IMR-90 (cell line): ENCODE measurements around the gene CHST6. TPM values are rescaled to one million over a fixed set of nuclear protein-coding genes. Genes with fewer than 3 reads are reported as not detected.
A peak's percentile ranks its signal among the peaks of the same experiment; 100 is the strongest.
"Not testable (repeated sequence)": the region's sequence is repeated elsewhere in the genome, so short reads cannot be mapped to it uniquely, and the experiment has no call there.

Source experiments
- ATAC-seq: fragments of 200-7000 bp; cut with Tn5 transposase; 2 replicates; pipeline ENCODE4 v1.9.1; 2020; ENCODE audit warnings: low read depth, mild to moderate bottlenecking, moderate library complexity
- BruUV-seq: library from RNA; stranded (reverse); fragments of 400-500 nt; replicated peaks from 2 replicates; lab custom pipeline; 2021; lab: Mats Ljungman, UMichigan
- CTCF ChIA-PET: fragments of 300-600 bp; formaldehyde crosslinking; extraction: SDS; loops from one replicate; lab custom pipeline; 2021; ENCODE audit warnings: antibody characterized with exemption; lab: Yijun Ruan, JAX
- POLR2A ChIA-PET: fragments of 300-600 bp; sonication (Branson Sonifier 250); formaldehyde crosslinking; loops from one replicate; lab custom pipeline; 2022; ENCODE audit warnings: antibody characterized with exemption; ENCODE audit not compliant: unreplicated experiment; lab: Charles Lee
- DNase-seq: peaks from one replicate; pipeline ENCODE4 v3.0.0; 2013
- H2AFZ ChIP-seq: replicated peaks from 2 replicates; pipeline ENCODE3; 2013; ENCODE audit warnings: low read length, mild to moderate bottlenecking; ENCODE audit not compliant: poor library complexity
- H2AK5ac ChIP-seq: 2 replicates; pipeline ENCODE4 v1.6.1; 2013; ENCODE audit warnings: low read depth, low read length, inconsistent platforms
- H2AK9ac ChIP-seq: replicated peaks from 2 replicates; pipeline ENCODE3; 2013; ENCODE audit warnings: mild to moderate bottlenecking, low read depth, low read length, moderate library complexity; ENCODE audit not compliant: poor library complexity
- H2BK120ac ChIP-seq: 2 replicates; pipeline ENCODE4 v1.6.1; 2013; ENCODE audit warnings: low read depth, low read length, inconsistent platforms
- H2BK15ac ChIP-seq: 3 replicates; pipeline ENCODE4 v1.6.1; 2013; ENCODE audit warnings: low read depth, low read length, inconsistent platforms
- H2BK20ac ChIP-seq: 2 replicates; pipeline ENCODE4 v1.6.1; 2013; ENCODE audit warnings: low read depth, mild to moderate bottlenecking, inconsistent platforms, low read length, moderate library complexity
- H2BK5ac ChIP-seq: 2 replicates; pipeline ENCODE4 v1.6.1; 2013; ENCODE audit warnings: mild to moderate bottlenecking, low read depth, low read length, inconsistent platforms; ENCODE audit not compliant: poor library complexity, severe bottlenecking
- H3K14ac ChIP-seq: replicated peaks from 2 replicates; pipeline ENCODE4 v1.6.1; 2013; ENCODE audit warnings: low read depth, low read length, inconsistent platforms
- H3K18ac ChIP-seq: 2 replicates; pipeline ENCODE4 v1.6.1; 2013; ENCODE audit warnings: low read depth, low read length, control low read depth
- H3K23ac ChIP-seq: 2 replicates; pipeline ENCODE4 v1.6.1; 2013; ENCODE audit warnings: low read depth, low read length, inconsistent platforms
- H3K27ac ChIP-seq: 2 replicates; pipeline ENCODE4 v1.5.1; 2013; ENCODE audit warnings: mild to moderate bottlenecking, control low read depth, low read length; ENCODE audit not compliant: insufficient read depth
- H3K27me3 ChIP-seq: 2 replicates; pipeline ENCODE4 v1.6.1; 2013; ENCODE audit warnings: low read length; ENCODE audit not compliant: control insufficient read depth, insufficient read depth
- H3K36me3 ChIP-seq: 2 replicates; pipeline ENCODE4 v1.6.1; 2013; ENCODE audit warnings: low read length, mixed read lengths; ENCODE audit not compliant: control insufficient read depth, insufficient read depth
- H3K4ac ChIP-seq: 2 replicates; pipeline ENCODE4 v1.6.1; 2013; ENCODE audit warnings: low read depth, low read length, inconsistent platforms
- H3K4me1 ChIP-seq: 2 replicates; pipeline ENCODE4 v1.6.1; 2013; ENCODE audit warnings: low read length, mixed read lengths; ENCODE audit not compliant: control insufficient read depth, insufficient read depth
- H3K4me2 ChIP-seq: 2 replicates; pipeline ENCODE4 v1.6.1; 2013; ENCODE audit warnings: low read depth, mild to moderate bottlenecking, control low read depth, low read length, moderate library complexity
- H3K4me3 ChIP-seq: 2 replicates; pipeline ENCODE4 v1.5.1; 2013; ENCODE audit warnings: low read depth, mild to moderate bottlenecking, control low read depth, low read length, moderate library complexity; ENCODE audit not compliant: insufficient read depth
- H3K56ac ChIP-seq: 2 replicates; pipeline ENCODE4 v1.6.1; 2013; ENCODE audit warnings: low read length, inconsistent platforms; ENCODE audit not compliant: insufficient read depth; ENCODE audit errors: extremely low read depth
- H3K79me1 ChIP-seq, 2 experiments: 2 replicates each; pipeline ENCODE4 v1.6.1; 2013; ENCODE audit warnings: low read length in 2 of 2, inconsistent platforms in 1 of 2, low read depth in 1 of 2
- H3K9ac ChIP-seq: 2 replicates; pipeline ENCODE4 v1.6.1; 2013; ENCODE audit warnings: low read depth, low read length, control low read depth
- H3K9me1 ChIP-seq: 2 replicates; pipeline ENCODE4 v1.6.1; 2013; ENCODE audit warnings: low read length, inconsistent platforms; ENCODE audit not compliant: insufficient read depth
- H3K9me3 ChIP-seq: 2 replicates; pipeline ENCODE4 v1.6.1; 2013; ENCODE audit warnings: low read length; ENCODE audit not compliant: control insufficient read depth, insufficient read depth
- H4K20me1 ChIP-seq: 2 replicates; pipeline ENCODE4 v1.6.1; 2013; ENCODE audit warnings: low read length, inconsistent platforms; ENCODE audit not compliant: insufficient read depth
- H4K5ac ChIP-seq: 2 replicates; pipeline ENCODE4 v1.6.1; 2013; ENCODE audit warnings: mild to moderate bottlenecking, low read depth, low read length, control low read depth
- H4K8ac ChIP-seq, 2 experiments: 2 replicates each; pipeline ENCODE4 v1.6.1; 2013; ENCODE audit warnings: low read depth in 2 of 2, low read length in 2 of 2, control low read depth in 1 of 2, inconsistent platforms in 1 of 2
- H4K91ac ChIP-seq: 2 replicates; pipeline ENCODE4 v1.6.1; 2013; ENCODE audit warnings: low read depth, low read length, inconsistent platforms; ENCODE audit not compliant: insufficient read depth
- CHD1 ChIP-seq: IDR thresholded peaks from 2 replicates; pipeline ENCODE4 v1.6.1; 2012; ENCODE audit warnings: low read depth, low read length, improper control_type of control experiment
- FOS ChIP-seq: fragments of 150-350 bp; IDR thresholded peaks from 2 replicates; pipeline ENCODE4 v1.6.1; 2016; ENCODE audit warnings: low read depth, low read length
- MAFK ChIP-seq: IDR thresholded peaks from 2 replicates; pipeline ENCODE4 v1.6.1; 2012; ENCODE audit warnings: low read depth, low read length, improper control_type of control experiment
- RAD21 ChIP-seq: IDR thresholded peaks from 2 replicates; pipeline ENCODE4 v1.6.1; 2012; ENCODE audit warnings: low read length, improper control_type of control experiment
- WGBS, 2 experiments: methylation state at CpG; one replicate each; pipeline versions ENCODE4 v1.1.5 to v1.1.7; 2013; ENCODE audit warnings: missing lambda C conversion rate in 2 of 2; ENCODE audit not compliant: insufficient read length in 1 of 2; ENCODE audit errors: extremely low coverage in 2 of 2; 5-methylcytosine and 5-hydroxymethylcytosine counted together
- dilution Hi-C: fragments of 300-500 bp; cut with HindIII; formaldehyde crosslinking; loops from one replicate; pipeline ENCODE4 v1.14.3; 2018; ENCODE audit warnings: low sequenced_read_pairs; ENCODE audit not compliant: unreplicated experiment
- in situ Hi-C: fragments of 300-500 bp; cut with MboI; formaldehyde crosslinking; loops from 3 replicates; pipeline ENCODE4 v1.14.3; 2019; ENCODE audit warnings: low sequenced_read_pairs, inconsistent platforms, mixed read lengths
- intact Hi-C: fragments of 100-400 bp; cut with micrococcal nuclease; formaldehyde crosslinking; loops from 2 replicates; pipeline ENCODE4 v1.10.0; 2022
- polyA plus RNA-seq, 3 experiments: library from polyadenylated mRNA; depleted of rRNA; stranded (reverse); fragments of >200 nt; gene quantifications; 2 replicates each; pipeline ENCODE4 v1.2.3, GENCODE V29; 2012; ENCODE audit warnings: low replicate concordance in 1 of 3
- total RNA-seq: library from RNA; depleted of rRNA; stranded (reverse); fragments of >200 nt; gene quantifications from 2 replicates; pipeline ENCODE4 v1.2.3, GENCODE V29; 2012

Gene CHST6
- total and polyA plus RNA-seq, 2 of the 4 experiments (the other 2 are of a cell fraction), result under 0.01 to 0.12 TPM

DNA sequence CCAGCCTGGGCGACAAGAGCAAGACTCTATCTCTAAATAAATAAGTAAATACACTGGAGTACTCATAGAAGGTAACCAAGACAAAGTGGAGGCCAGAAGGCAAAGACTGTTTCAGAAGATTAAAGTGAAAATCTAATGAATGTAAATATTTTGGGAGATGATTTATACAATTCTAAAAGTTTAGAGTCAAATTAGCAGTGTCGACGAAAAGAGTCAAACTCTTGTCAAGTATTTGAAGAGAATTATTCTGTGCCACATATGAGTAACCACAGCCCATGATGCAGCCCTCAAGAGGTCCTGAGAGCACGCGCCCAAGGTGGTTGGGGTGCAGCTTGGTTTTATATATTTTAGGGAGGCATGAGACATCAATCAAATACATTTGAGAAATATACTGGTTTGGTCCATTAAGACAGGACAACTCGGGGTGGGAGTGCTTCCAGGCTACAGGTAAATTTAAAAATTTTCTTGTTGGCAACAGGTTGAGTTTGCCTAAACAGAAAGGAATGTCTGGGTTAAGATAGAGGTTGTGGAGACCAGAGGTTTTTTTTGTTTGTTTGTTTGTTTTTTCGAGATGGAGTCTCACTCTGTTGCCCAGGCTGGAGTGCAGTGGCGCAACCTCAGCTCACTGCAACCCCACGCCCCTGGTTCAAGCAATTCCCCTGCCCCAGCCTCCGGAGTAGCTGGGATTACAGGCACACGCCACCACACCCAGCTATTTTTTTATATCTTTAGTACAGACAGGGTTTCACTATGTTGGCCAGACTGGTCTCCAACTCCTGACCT lies 65.4 kb downstream of the CHST6 start:
- no TSS peak for BruUV-seq

DNA sequence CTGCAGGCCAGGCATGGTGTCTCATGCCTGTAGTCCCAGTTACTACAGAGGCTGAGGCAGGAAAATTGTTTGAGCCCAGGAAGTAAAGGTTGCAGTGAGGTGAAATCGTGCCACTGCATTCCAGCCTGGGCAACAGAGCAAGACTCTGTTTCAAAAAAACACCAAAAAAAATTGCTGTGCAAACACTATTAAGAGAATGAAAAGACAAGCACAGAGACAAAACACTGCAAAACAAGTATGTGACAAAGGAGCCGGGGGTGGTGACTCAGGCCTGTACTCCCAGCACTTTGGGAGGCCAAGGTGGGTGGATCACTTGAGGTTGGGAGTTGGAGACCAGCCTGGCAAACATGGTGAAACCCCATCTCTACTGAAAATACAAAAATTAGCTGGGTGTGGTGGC lies 68.7 kb downstream of the CHST6 start:
- DNase-seq, H2AK9ac ChIP-seq, intact Hi-C loops, dilution Hi-C loops, H3K9me1 ChIP-seq, H2BK20ac ChIP-seq, H3K14ac ChIP-seq, H3K56ac ChIP-seq, H2BK15ac ChIP-seq, POLR2A ChIA-PET, H2AK5ac ChIP-seq, CTCF ChIA-PET, H4K91ac ChIP-seq, H3K4ac ChIP-seq, H2BK120ac ChIP-seq, BruUV-seq, H3K4me2 ChIP-seq, H2BK5ac ChIP-seq, H4K8ac ChIP-seq, H3K27me3 ChIP-seq, H3K9ac ChIP-seq, H3K23ac ChIP-seq, H3K36me3 ChIP-seq, H2AFZ ChIP-seq, in situ Hi-C loops, H4K5ac ChIP-seq, H3K4me1 ChIP-seq, H3K9me3 ChIP-seq, H3K27ac ChIP-seq, H3K4me3 ChIP-seq, H3K18ac ChIP-seq: not testable (repeated sequence)
- Histone ChIP-seq H3K79me1 (peaks cover 14 to 59% of the 10 kb centered on the region in 2 experiments), H4K20me1 (peaks cover 13% of the 10 kb centered on the region)
- WGBS, 2 experiments, result no CpG with 5 or more reads among the region's 2 CpGs
- peak; percentile 25; the same call in 1 of the 2 replicates for ATAC-seq

More for the DNA sequence above, 65.4 kb downstream of the CHST6 start:
- Histone ChIP-seq H4K8ac (no peak overlapping the region), H2BK15ac (no peak overlapping the region), H3K4ac (no peak overlapping the region), H3K4me3 (no peak overlapping the region), H3K9me3 (no peaks in the 10 kb centered on the region), H3K27ac (no peak overlapping the region), H2AK9ac (no peak overlapping the region), H3K4me1 (no peaks in the 10 kb centered on the region), H2AFZ (no peak overlapping the region), H3K79me1 (peaks cover 12 to 52% of the 10 kb centered on the region in 2 experiments), H2BK20ac (no peak overlapping the region), H3K14ac (no peak overlapping the region), H3K4me2 (no peak overlapping the region), H2BK5ac (no peak overlapping the region), H3K23ac (no peak overlapping the region), H3K18ac (no peak overlapping the region), H3K56ac (no peak overlapping the region), H2AK5ac (no peak overlapping the region), H3K36me3 (peaks cover 2% of the 10 kb centered on the region; the same call in 1 of the 2 replicates), H3K27me3 (no peaks in the 10 kb centered on the region), H3K9me1 (no peaks in the 10 kb centered on the region), H4K5ac (no peak overlapping the region), H4K20me1 (0 out of 2 replicates have a peak, but pooled peaks cover 3% of the 10 kb centered on the region), H2BK120ac (no peak overlapping the region), H4K91ac (no peak overlapping the region), H3K9ac (no peak overlapping the region)
- CTCF ChIA-PET, result interaction anchor here (0.6 kb wide), 1 partner anchor 173 kb away, joined by 4 read pairs; no protein-coding TSS in a partner anchor
- POLR2A ChIA-PET, result no interaction called here
- intact Hi-C loops, result no loop called here
- dilution Hi-C loops, result no loop called here
- DNase-seq (no peak), ATAC-seq (no peak)
- WGBS, 2 experiments, result 97% methylated on average over 5 of the region's 11 CpGs; no CpG with 5 or more reads in 1 of the 2 experiments
- TF ChIP-seq RAD21, result no peak
- no peak for TF ChIP-seq CHD1
- TF ChIP-seq FOS, result no peak
- TF ChIP-seq MAFK, result 0 out of 2 replicates have a peak, but pooled peaks have one; percentile 18
- in situ Hi-C loops, result no loop called here
